Mammary epithelial cell (primary cell): ENCODE results near the gene LRRC4B.

Source experiments
- CTCF ChIP-seq, 2 donors: IDR thresholded peaks in 1 of 2; conservative IDR thresholded peaks in 1 of 2; 2 replicates each; pipeline ENCODE4 v1.5.1; 2011 to 2012; ENCODE audit warnings: inconsistent platforms in 2 of 2, low read length in 2 of 2, mild to moderate bottlenecking in 2 of 2, control low read depth in 1 of 2, low read depth in 1 of 2; ENCODE audit not compliant: insufficient read depth in 1 of 2; ENCODE audit errors: extremely low read depth in 1 of 2
- EZH2 ChIP-seq: IDR thresholded peaks from 2 replicates; pipeline ENCODE4 v1.6.1; 2012; ENCODE audit warnings: low read length, inconsistent platforms, borderline replicate concordance

- no peak for TF ChIP-seq CTCF (conservative IDR thresholded peaks at IDR 0.05 in 1 of 2, IDR thresholded peaks at IDR 0.05 in 1 of 2; ENCODE audit: extremely low read depth in 1 of 2, insufficient read depth in 1 of 2, low read depth in 1 of 2, low read length in 2 of 2)
- no peak for TF ChIP-seq EZH2
These were observed 13.2 kb downstream of the LRRC4B start for GRCh38 chr19:50555033-50555432.
